WI38 (cell line): Measurements from ENCODE around the gene CST11.

ENCODE experiments used
- H3K4me3 ChIP-seq: 2 replicates; pipeline ENCODE4 v1.5.1; 2011; ENCODE audit warnings: low read depth, mild to moderate bottlenecking, control low read depth, low read length
- TF ChIP-seq, protein P1 (sequence below): IDR thresholded peaks from 2 replicates; pipeline ENCODE4 v1.5.1; 2012; ENCODE audit warnings: low read depth, mild to moderate bottlenecking, control low read depth, low read length

The CST11 gene

GRCh38 chr20:23451956-23452487 is 654 bp downstream of the CST11 start:
- H3K4me3 ChIP-seq = no peak overlapping the region
- TF ChIP-seq, protein P1, sequence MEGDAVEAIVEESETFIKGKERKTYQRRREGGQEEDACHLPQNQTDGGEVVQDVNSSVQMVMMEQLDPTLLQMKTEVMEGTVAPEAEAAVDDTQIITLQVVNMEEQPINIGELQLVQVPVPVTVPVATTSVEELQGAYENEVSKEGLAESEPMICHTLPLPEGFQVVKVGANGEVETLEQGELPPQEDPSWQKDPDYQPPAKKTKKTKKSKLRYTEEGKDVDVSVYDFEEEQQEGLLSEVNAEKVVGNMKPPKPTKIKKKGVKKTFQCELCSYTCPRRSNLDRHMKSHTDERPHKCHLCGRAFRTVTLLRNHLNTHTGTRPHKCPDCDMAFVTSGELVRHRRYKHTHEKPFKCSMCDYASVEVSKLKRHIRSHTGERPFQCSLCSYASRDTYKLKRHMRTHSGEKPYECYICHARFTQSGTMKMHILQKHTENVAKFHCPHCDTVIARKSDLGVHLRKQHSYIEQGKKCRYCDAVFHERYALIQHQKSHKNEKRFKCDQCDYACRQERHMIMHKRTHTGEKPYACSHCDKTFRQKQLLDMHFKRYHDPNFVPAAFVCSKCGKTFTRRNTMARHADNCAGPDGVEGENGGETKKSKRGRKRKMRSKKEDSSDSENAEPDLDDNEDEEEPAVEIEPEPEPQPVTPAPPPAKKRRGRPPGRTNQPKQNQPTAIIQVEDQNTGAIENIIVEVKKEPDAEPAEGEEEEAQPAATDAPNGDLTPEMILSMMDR = no peak

GRCh38 chr20:23450877-23451276 is 1.8 kb downstream of the CST11 start:
- TF ChIP-seq, protein P1 = no peak
- H3K4me3 ChIP-seq = no peak overlapping the region

GRCh38 chr20:23449421-23449820 is 3.3 kb downstream of the CST11 start:
- no peak overlapping the region for H3K4me3 ChIP-seq
- TF ChIP-seq, protein P1 = no peak

- H3K4me3 ChIP-seq = no peak overlapping the region
- TF ChIP-seq, protein P1 = no peak
These were observed 4.5 kb downstream of the CST11 start for GRCh38 chr20:23448167-23448566.

DNA sequence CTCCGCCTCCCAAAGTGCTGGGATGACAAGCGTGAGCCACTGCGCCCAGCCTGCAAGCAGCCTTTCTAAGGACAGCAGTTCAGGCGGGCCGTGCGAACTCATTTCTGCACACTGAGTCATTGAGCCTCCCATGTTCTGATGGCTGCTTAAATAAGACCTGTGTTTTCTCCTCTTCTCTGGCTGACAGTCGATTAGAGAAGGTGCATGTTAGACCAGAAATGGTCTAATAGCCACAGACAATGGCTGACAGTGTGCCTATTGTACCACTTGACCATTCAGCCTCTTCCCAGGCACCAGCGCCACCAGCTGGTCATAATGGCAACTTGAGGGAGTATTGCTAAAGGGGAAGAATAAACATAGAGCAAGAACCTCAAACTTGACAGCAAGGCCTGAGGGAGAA is 6.2 kb downstream of the CST11 start:
- H3K4me3 ChIP-seq = no peak overlapping the region
- TF ChIP-seq, protein P1 = peak; percentile 35

DNA sequence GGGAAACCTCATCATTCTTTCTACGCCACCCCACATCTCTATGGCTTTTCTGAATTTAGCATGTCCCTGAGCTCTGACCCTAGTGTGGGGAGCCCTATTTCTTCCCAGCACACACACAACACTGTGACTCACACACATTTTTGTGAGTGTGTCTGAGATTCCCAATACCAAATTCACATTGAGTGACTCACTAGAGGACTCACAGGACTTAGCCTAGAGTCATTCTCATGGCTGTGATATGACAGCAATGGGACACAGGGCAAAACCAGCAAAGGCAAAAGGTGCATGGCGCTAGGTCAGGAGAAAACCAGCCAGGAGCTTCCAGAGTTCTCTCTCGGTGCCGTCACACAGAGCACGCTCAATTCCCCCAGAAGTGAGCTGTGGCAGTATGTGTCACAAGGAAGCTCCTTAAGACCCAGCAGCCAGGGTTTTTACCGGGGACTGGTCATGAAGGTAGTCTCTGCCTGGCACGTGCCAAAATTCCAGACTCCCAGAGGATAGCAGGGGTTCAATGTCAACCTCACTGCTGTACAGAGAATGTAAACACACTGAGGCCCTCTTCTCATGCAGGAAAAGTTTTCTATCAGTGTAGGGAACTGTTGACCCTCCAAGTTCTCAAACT is 7.0 kb downstream of the CST11 start:
- H3K4me3 ChIP-seq = no peak overlapping the region
- TF ChIP-seq, protein P1 = no peak

GRCh38 chr20:23444859-23445258 is 7.8 kb downstream of the CST11 start:
- no peak overlapping the region for H3K4me3 ChIP-seq
- TF ChIP-seq, protein P1 = no peak
